GM21423 (cell line): Measurements from ENCODE around the gene RNLS.
"Not testable (repeated sequence)": the region's sequence is repeated elsewhere in the genome, so short reads cannot be mapped to it uniquely, and the experiment has no call there.

Source experiments
- ATAC-seq: cut with Tn5 transposase; IDR thresholded peaks from one replicate; pipeline ENCODE4 v1.9.1; 2021; ENCODE audit warnings: mild to moderate bottlenecking, moderate library complexity; ENCODE audit not compliant: unreplicated experiment

The RNLS gene

GRCh38 chr10:88355750-88356149 is 227.4 kb downstream of the RNLS start:
- not testable (repeated sequence) for ATAC-seq

GRCh38 chr10:88347597-88348304 is 235.4 kb downstream of the RNLS start:
- no peak for ATAC-seq

GRCh38 chr10:88347022-88347421 is 236.1 kb downstream of the RNLS start:
- ATAC-seq = no peak

- no peak for ATAC-seq
Observed at GRCh38 chr10:88346144-88346977, 236.8 kb downstream of the RNLS start.

- ATAC-seq = no peak
Observed at GRCh38 chr10:88343761-88344484, 239.2 kb downstream of the RNLS start.

- no peak for ATAC-seq
Observed at GRCh38 chr10:88342733-88343310, 240.3 kb downstream of the RNLS start.

- ATAC-seq = no peak
Observed at GRCh38 chr10:88337134-88337533, 246.0 kb downstream of the RNLS start.

GRCh38 chr10:88336334-88336733 is 246.8 kb downstream of the RNLS start:
- ATAC-seq = no peak

- ATAC-seq = no peak
Observed at GRCh38 chr10:88333248-88333630, 249.9 kb downstream of the RNLS start.

GRCh38 chr10:88332503-88333247 is 250.4 kb downstream of the RNLS start:
- no peak for ATAC-seq

GRCh38 chr10:88330174-88330573 is 252.9 kb downstream of the RNLS start:
- no peak for ATAC-seq

GRCh38 chr10:88322324-88323063 is 260.6 kb downstream of the RNLS start:
- no peak for ATAC-seq

GRCh38 chr10:88319960-88320517 is 263.1 kb downstream of the RNLS start:
- ATAC-seq = no peak

GRCh38 chr10:88318803-88319202 is 264.3 kb downstream of the RNLS start:
- ATAC-seq = no peak

GRCh38 chr10:88317099-88317498 is 266.0 kb downstream of the RNLS start:
- ATAC-seq = no peak

- no peak for ATAC-seq
Observed at GRCh38 chr10:88316292-88316861, 266.7 kb downstream of the RNLS start.

- no peak for ATAC-seq
Observed at GRCh38 chr10:88315755-88316154, 267.4 kb downstream of the RNLS start.

GRCh38 chr10:88314362-88314761 is 268.8 kb downstream of the RNLS start:
- ATAC-seq = no peak

- no peak for ATAC-seq
Observed at GRCh38 chr10:88313878-88314277, 269.2 kb downstream of the RNLS start.
